Fibroblast of the aortic adventitia (primary cell): ENCODE results near the gene ACAD9. TPM values are rescaled to one million over a fixed set of nuclear protein-coding genes. Genes with fewer than 3 reads are reported as not detected.
"Not testable (repeated sequence)": the region's sequence is repeated elsewhere in the genome, so short reads cannot be mapped to it uniquely, and the experiment has no call there.

ENCODE experiments used
- DNase-seq: peaks from one replicate; pipeline ENCODE4 v3.0.0-alpha.2; 2010; ENCODE audit warnings: low read depth
- H3K4me3 ChIP-seq: 2 replicates; pipeline ENCODE4 v1.5.1; 2011; ENCODE audit warnings: low read depth, mild to moderate bottlenecking, control low read depth, low read length, moderate library complexity
- CTCF ChIP-seq: IDR thresholded peaks from 2 replicates; pipeline ENCODE4 v1.5.1; 2011; ENCODE audit warnings: mild to moderate bottlenecking, low read length, control low read depth, inconsistent platforms; ENCODE audit not compliant: insufficient read depth
- total RNA-seq: library from RNA; depleted of rRNA; stranded (reverse); fragments of >200 nt; gene quantifications from 2 replicates; pipeline ENCODE4 v1.2.3, GENCODE V29; 2012; ENCODE audit warnings: low replicate concordance

The ACAD9 gene
- total RNA-seq: 40.9 and 46.0 TPM in 2 replicates

DNA sequence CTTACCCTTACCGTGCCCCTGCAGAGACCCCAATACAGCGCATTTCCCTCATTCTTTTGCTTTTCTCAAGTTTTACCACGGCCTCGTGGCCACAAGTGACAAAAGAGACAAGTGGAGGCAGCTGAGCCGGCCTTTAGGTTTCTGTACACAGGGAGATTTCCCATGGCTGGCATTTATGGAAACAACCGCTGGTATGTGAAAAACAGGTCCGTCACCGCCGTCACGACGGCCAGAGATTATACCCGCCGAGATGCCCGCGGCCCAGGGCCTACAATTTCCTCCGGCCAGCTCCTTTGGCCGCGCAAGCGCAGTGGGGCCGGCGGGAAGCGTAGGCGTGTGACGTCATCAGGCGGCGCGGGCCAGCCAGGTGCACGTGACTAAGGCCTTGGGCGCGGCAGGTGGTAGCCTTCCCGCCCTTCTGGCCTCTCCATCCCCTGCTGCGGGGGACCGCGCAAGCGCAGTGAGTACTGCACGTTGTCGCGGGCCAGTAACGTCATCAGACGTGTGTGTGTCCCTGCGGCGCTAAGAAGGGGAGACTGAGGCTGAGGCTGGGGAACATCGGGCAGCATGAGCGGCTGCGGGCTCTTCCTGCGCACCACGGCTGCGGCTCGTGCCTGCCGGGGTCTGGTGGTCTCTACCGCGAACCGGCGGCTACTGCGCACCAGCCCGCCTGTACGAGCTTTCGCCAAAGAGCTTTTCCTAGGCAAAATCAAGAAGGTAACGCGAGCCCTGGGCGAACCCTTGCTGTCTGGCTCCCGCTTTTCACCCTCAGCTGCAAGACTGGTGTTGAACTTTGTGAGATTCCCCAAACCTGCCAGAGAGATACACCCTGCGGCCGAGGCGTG, at the start of gene ACAD9:
ACAD9 (plus strand) TSS at position 496 of the 845 bp plus-strand sequence; CDS start at position 568, 72 bp downstream.
- peak within 1 kb of the TSS; percentile 90 for H3K4me3 ChIP-seq
- no peak for TF ChIP-seq CTCF
- peak; percentile 98 for DNase-seq

GRCh38 chr3:128829925-128830625, 49.3 kb upstream of the ACAD9 start:
- not testable (repeated sequence) for H3K4me3 ChIP-seq, DNase-seq

- not testable (repeated sequence) for DNase-seq, H3K4me3 ChIP-seq
Measured at GRCh38 chr3:128830762-128831161, 48.7 kb upstream of the ACAD9 start.

DNA sequence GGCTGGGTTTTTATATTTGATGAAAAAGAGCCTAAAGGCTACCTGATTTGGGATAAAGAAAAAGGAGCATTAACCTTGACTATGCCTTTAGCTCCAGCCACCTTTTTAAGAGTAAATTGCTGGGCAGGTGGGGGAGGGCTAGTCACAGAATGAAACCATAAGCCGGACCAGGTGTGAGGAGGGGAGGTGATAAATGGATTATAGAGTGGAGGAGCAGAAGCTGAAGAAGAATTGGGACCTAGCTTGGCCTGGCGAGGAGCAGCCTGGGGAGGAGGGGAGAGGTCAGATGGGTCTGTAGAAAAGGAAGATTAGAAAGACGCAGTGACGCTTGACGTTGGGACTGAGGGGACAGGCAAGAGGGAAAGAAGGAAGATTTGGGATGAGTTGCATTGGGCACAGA, 46.4 kb upstream of the ACAD9 start:
- DNase-seq, H3K4me3 ChIP-seq: not testable (repeated sequence)

DNA sequence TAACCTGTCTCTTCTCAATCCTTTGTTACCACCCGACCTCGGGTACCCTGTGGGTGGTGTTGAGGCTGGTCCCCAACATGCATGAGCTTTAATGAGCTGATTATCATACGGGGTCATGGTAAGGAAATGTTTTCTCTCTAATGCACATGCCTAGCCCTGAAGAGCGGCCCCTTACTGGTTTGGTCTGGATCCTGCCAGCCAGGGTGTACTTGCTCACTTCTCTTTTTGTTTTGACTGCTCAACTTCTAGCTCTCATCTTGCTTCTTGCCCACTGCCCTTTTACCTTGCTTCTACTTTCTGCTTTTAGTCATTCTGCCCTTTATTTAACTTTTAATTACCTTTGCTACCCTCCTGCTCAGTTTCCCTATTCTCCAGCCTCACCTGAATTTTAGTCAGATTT, 44.3 kb upstream of the ACAD9 start:
- no peak for TF ChIP-seq CTCF
- H3K4me3 ChIP-seq: no peak overlapping the region

DNA sequence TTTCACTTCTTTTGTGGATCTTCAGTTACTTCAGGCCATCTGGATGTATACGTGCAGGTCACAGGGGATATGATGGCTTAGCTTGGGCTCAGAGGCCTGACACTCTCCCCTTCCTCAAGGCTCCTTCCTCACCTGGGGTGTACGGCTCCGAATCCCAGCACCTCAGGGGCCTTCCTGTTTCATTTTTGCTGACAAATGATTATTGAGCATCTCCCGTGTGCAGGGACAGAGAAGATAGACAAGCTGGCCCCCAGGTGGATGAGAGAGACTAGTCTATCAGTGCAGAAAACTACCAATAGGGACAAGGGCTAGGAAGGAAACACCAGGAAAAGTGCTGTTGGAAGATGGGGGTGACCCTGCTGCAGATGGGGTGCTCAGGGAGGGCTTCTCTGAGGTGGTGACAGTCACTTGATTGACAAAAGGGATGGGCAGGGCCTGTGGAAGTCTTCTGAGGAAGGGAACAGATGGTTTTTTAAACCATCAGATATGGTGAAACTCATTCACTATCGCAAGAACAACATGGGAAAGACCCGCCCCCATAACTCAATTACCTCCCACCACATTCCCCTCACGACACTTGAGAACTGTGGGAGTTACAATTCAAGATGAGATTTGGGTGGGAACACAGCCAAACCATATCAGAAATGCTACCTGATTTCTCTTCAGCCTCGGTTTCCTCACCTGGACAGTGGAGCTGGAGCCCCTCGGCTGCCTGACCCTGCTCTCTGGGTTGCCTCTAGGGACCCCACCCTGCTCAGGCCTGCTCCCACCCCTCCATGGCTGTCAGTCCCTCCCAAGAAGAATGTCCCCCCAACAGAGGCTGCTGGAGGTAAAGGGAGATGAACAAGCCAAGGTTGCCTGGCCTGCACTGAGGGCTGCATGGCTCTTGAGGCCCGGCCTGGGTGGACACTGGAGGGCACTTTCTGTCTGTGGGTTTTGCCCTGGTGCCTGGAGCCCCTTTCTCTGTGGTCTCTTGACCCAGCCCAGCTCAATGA, 37.2 kb upstream of the ACAD9 start:
- TF ChIP-seq CTCF: no peak
- H3K4me3 ChIP-seq: no peak overlapping the region
- no peak for DNase-seq

More for the DNA sequence above, 44.3 kb upstream of the ACAD9 start:
- DNase-seq: no peak

DNA sequence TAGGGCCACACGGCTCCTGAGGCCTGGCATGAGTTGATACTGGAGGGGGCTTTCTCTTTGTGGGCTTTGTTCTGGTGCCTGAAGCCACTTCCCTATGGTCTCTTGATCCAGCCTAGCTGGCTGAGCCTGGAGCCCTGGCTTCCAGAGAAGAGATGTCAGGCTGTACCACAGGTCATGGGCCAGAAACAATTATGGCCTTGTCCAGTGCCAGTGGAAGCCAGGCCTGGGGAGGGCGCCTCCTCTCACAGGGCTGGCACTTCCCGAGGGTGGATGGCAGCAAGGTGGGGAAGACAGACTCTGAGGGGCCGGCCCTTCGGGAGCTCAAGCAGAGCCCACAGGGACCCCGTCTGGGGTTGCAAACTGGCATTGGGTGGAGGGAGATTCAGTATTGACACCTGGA, 34.9 kb upstream of the ACAD9 start:
- no peak for DNase-seq
- no peak overlapping the region for H3K4me3 ChIP-seq
- TF ChIP-seq CTCF: no peak
